T follicular helper cell (primary cell): ENCODE results near the gene APOC4.

Experiments
- DNase-seq: peaks from one replicate; pipeline ENCODE4 v3.0.0-alpha.2; 2020; ENCODE audit warnings: low read depth

APOC4 gene

DNA sequence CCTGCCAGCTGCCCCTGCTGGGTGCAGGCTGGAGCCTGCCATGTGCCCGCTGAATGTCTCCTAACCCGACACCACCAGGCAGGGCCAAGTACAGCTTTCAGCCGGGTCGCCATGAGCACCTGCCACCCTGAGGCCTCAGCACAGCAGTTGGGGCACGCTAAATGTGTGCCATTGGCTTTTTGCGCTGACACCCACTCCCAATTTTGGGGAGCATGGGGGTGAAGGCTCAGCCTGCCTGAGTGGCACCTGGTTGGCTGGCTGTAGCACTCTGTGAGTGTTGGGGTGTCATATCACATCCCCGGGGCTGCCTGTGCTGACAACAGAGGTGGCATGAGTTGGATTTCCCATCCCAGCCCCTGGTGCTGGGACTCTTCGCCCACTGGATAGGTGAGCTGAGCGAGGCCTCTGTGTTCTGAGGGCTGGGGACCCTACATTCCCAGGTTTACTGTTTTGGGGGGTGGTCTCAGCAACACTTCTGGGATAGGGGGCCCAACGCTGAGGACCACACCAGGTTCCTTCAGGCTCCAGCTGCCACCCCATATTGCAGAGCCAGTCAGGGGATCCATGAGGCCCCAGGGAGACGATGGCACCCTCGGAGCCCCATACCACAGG, 52.0 kb downstream of the APOC4 start:
- no peak for DNase-seq
